Measurements from ENCODE around the gene HES1. TPM values are rescaled to one million over a fixed set of nuclear protein-coding genes. Genes with fewer than 3 reads are reported as not detected.
A peak's percentile ranks its signal among the peaks of the same experiment; 100 is the strongest.

HES1 gene
- total and polyA plus RNA-seq, 4 donors: 16.5 to 70.6 (median 27.5) TPM

DNA sequence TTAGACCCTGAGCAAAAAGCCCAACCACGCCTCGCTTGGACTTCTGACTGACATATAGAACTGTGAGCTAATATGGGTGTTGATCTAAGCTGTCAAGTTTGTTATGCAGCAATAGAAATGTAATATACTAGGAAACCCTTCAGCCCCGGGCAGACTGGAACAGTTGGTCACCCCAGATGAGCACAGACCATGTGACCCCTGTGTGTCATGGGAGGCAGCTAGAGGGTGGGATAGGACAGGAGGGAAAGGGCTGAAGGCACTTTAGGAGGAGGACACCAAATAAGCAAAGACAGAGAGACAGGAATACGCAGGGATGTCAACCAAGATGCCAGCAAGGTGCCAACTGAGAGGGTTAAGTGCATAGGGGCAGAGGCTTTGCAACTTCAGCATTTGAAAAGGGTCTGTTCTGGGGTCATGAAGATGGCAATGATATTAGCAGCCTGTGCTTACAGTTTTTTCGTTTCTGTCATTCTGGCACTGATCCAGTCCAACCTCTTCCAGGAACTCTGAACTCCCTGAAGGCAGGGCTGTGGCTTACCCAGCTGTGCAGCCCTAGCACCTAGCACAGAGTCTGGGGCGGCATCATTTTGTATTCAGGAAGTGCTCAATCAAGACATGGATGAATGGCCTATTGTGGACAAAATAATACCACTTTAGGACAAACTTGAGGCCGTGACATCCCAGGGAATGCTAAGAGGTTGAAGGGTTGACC lies 51.4 kb downstream of the HES1 start:
- H3K27me3 ChIP-seq (ENCODE audit: control insufficient read depth in 3 of 3, insufficient read depth in 3 of 3, low read length in 2 of 3): no peaks in the 10 kb centered on the region
- H3K36me3 ChIP-seq (ENCODE audit: control insufficient read depth in 4 of 4, insufficient read depth in 4 of 4, low read length in 4 of 4): no peaks in the 10 kb centered on the region
- DNase-seq: peak in 1 of 3 donors; percentile 13
- TF ChIP-seq, protein P1, sequence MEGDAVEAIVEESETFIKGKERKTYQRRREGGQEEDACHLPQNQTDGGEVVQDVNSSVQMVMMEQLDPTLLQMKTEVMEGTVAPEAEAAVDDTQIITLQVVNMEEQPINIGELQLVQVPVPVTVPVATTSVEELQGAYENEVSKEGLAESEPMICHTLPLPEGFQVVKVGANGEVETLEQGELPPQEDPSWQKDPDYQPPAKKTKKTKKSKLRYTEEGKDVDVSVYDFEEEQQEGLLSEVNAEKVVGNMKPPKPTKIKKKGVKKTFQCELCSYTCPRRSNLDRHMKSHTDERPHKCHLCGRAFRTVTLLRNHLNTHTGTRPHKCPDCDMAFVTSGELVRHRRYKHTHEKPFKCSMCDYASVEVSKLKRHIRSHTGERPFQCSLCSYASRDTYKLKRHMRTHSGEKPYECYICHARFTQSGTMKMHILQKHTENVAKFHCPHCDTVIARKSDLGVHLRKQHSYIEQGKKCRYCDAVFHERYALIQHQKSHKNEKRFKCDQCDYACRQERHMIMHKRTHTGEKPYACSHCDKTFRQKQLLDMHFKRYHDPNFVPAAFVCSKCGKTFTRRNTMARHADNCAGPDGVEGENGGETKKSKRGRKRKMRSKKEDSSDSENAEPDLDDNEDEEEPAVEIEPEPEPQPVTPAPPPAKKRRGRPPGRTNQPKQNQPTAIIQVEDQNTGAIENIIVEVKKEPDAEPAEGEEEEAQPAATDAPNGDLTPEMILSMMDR (IDR thresholded peaks at IDR 0.05; ENCODE audit: control extremely low read depth, extremely low read depth): no peak
- no peak overlapping the region for H3K27ac ChIP-seq (ENCODE audit: low read depth in 1 of 2, low read length in 1 of 2)
- H3K4me1 ChIP-seq (ENCODE audit: control insufficient read depth in 5 of 5, insufficient read depth in 5 of 5, low read length in 5 of 5): peaks cover 0 to 47% (median 24%) of the 10 kb centered on the region in 5 donors
- no peak overlapping the region for H3K4me3 ChIP-seq
- ATAC-seq (ENCODE audit: insufficient read depth, low FRiP score): no peak
- H3K9ac ChIP-seq (ENCODE audit: insufficient read depth in 1 of 2, low read length in 2 of 2): no peak overlapping the region
- H3K9me3 ChIP-seq (ENCODE audit: control insufficient read depth in 4 of 4, insufficient read depth in 3 of 4, low read length in 3 of 4): peaks cover 0 to 3% (median 0%) of the 10 kb centered on the region in 4 donors
- 76 to 79% methylated on average over 7 of the region's 7 CpGs for WGBS, 2 donors

Small RNA genes within 50 kb of the gene (small RNA-seq; reads per million reads assigned to genes)
- not detected for gene RN7SL215P (ENCODE audit: low replicate concordance)

Other genes starting within 250 kb of the HES1 start
- not detected for gene CPN2, start 215.2 kb downstream of the HES1 start, total RNA-seq
- not detected for gene CPN2, start 215.2 kb downstream of the HES1 start, polyA plus RNA-seq
- 1 to 10 TPM in 1 of 2 donors, under 1 TPM in 1; 0.06 to 1.2 TPM for gene LRRC15, start 233.6 kb downstream of the HES1 start, total RNA-seq
- gene LRRC15, start 233.6 kb downstream of the HES1 start, polyA plus RNA-seq: under 1 TPM; 0.07 to 0.08 TPM